Activated CD8-positive, alpha-beta memory T cell treated with anti-CD3 and anti-CD28 coated beads, Interleukin-2, amount 50 U/mL, for 4 hours (primary cell): ENCODE data around the gene COX7A2.

Experiments used
- DNase-seq: peaks from one replicate; pipeline ENCODE4 v3.0.0-alpha.2; 2020

The COX7A2 gene

GRCh38 chr6:75268121-75268987, 24.8 kb upstream of the COX7A2 start:
- no peak for DNase-seq

- DNase-seq, result no peak
Measured at GRCh38 chr6:75267461-75267860, 23.9 kb upstream of the COX7A2 start.

GRCh38 chr6:75266716-75267291, 23.2 kb upstream of the COX7A2 start:
- no peak for DNase-seq

GRCh38 chr6:75263401-75263750, 19.8 kb upstream of the COX7A2 start:
- no peak for DNase-seq

- DNase-seq, result no peak
Measured at GRCh38 chr6:75262716-75263400, 19.3 kb upstream of the COX7A2 start.

GRCh38 chr6:75261299-75261698, 17.7 kb upstream of the COX7A2 start:
- no peak for DNase-seq

GRCh38 chr6:75257343-75258087, 13.9 kb upstream of the COX7A2 start:
- DNase-seq, result no peak

GRCh38 chr6:75250552-75250951, 7.0 kb upstream of the COX7A2 start:
- DNase-seq, result no peak

GRCh38 chr6:75249837-75250236, 6.2 kb upstream of the COX7A2 start:
- no peak for DNase-seq

- no peak for DNase-seq
Measured at GRCh38 chr6:75246386-75246785, 2.8 kb upstream of the COX7A2 start.

GRCh38 chr6:75244063-75244584, 523 bp upstream of the COX7A2 start:
- DNase-seq, result no peak

GRCh38 chr6:75236630-75237029, 7.0 kb downstream of the COX7A2 start:
- no peak for DNase-seq

- DNase-seq, result no peak
Measured at GRCh38 chr6:75235271-75235670, 8.3 kb downstream of the COX7A2 start.

GRCh38 chr6:75234126-75234865, 9.3 kb downstream of the COX7A2 start:
- DNase-seq, result no peak

GRCh38 chr6:75233092-75233615, 10.4 kb downstream of the COX7A2 start:
- DNase-seq, result no peak

GRCh38 chr6:75230484-75231325, 12.9 kb downstream of the COX7A2 start:
- DNase-seq, result no peak

- no peak for DNase-seq
Measured at GRCh38 chr6:75224303-75224926, 19.2 kb downstream of the COX7A2 start.

- DNase-seq, result no peak
Measured at GRCh38 chr6:75223428-75223827, 20.2 kb downstream of the COX7A2 start.

GRCh38 chr6:75222261-75222660, 21.3 kb downstream of the COX7A2 start:
- DNase-seq, result no peak

GRCh38 chr6:75221116-75221515, 22.5 kb downstream of the COX7A2 start:
- no peak for DNase-seq

GRCh38 chr6:75220357-75220756, 23.2 kb downstream of the COX7A2 start:
- DNase-seq, result no peak
